H1 (cell line): ENCODE measurements around the gene LRRTM3. TPM values are rescaled to one million over a fixed set of nuclear protein-coding genes. Genes with fewer than 3 reads are reported as not detected.

Experiments
- CTCF ChIA-PET: fragments of 300-600 bp; sonication (Branson Sonifier 250); formaldehyde crosslinking; loops from one replicate; lab custom pipeline; 2021; ENCODE audit not compliant: partially characterized antibody; lab: Charles Lee
- POLR2A ChIA-PET: fragments of 300-600 bp; sonication (Branson Sonifier 250); formaldehyde crosslinking; loops from one replicate; lab custom pipeline; 2021; ENCODE audit warnings: inconsistent platforms; ENCODE audit not compliant: partially characterized antibody; lab: Charles Lee
- DNase-seq, 2 experiments: peaks; one replicate each; pipeline versions ENCODE4 v3.0.0 to v3.0.0-alpha.2; 2010 to 2022; ENCODE audit warnings: low spot score in 2 of 2, low read depth in 1 of 2, mixed read lengths in 1 of 2
- FAIRE-seq: peaks from 2 replicates; lab custom pipeline; 2011; peaks lifted over from hg19 to GRCh38; lab: Jason Lieb, UNC
- H2AFZ ChIP-seq: 2 replicates; pipeline ENCODE4 v1.8.1; 2012; ENCODE audit warnings: low read length, inconsistent platforms
- H2AK5ac ChIP-seq: 2 replicates; pipeline ENCODE4 v1.6.1; 2013; ENCODE audit warnings: low read depth, low read length
- H2BK120ac ChIP-seq: replicated peaks from 2 replicates; pipeline ENCODE3; 2013; ENCODE audit warnings: low read depth, low read length, inconsistent platforms
- H2BK12ac ChIP-seq: 2 replicates; pipeline ENCODE4 v1.6.1; 2013; ENCODE audit warnings: low read depth, low read length
- H2BK15ac ChIP-seq: 2 replicates; pipeline ENCODE4 v1.6.1; 2013; ENCODE audit warnings: low read length
- H2BK20ac ChIP-seq: 2 replicates; pipeline ENCODE4 v1.6.1; 2013; ENCODE audit warnings: low read length
- H2BK5ac ChIP-seq: 2 replicates; pipeline ENCODE4 v1.6.1; 2013; ENCODE audit warnings: low read depth, low read length
- H3K14ac ChIP-seq: 2 replicates; pipeline ENCODE4 v1.6.1; 2013; ENCODE audit warnings: inconsistent platforms; ENCODE audit not compliant: insufficient read length
- H3K18ac ChIP-seq: 2 replicates; pipeline ENCODE4 v1.6.1; 2013; ENCODE audit warnings: low read length; ENCODE audit errors: extremely low read depth
- H3K23ac ChIP-seq: 2 replicates; pipeline ENCODE4 v1.6.1; 2013; ENCODE audit warnings: inconsistent platforms; ENCODE audit not compliant: insufficient read length
- H3K23me2 ChIP-seq: 2 replicates; pipeline ENCODE4 v1.6.1; 2013; ENCODE audit warnings: low read depth, low read length
- H3K27ac ChIP-seq: 2 replicates; pipeline ENCODE4 v1.6.1; 2011; ENCODE audit warnings: low read depth, low read length, inconsistent platforms
- H3K27me3 ChIP-seq, 4 experiments: replicated peaks in 1 of 4; 1 replicate in 1 of 4; 2 replicates in 3 of 4; pipeline versions ENCODE4 v1.6.1 to v1.8.1; 2011 to 2013; ENCODE audit warnings: low read length in 3 of 4, mild to moderate bottlenecking in 3 of 4, inconsistent platforms in 2 of 4, mixed read lengths in 2 of 4, moderate library complexity in 1 of 4; ENCODE audit not compliant: control insufficient read depth in 3 of 4, insufficient read depth in 3 of 4; ENCODE audit errors: extremely low read depth in 1 of 4
- H3K36me3 ChIP-seq, 4 experiments: 2 replicates each; pipeline versions ENCODE4 v1.6.1 to v1.8.1; 2011 to 2013; ENCODE audit warnings: mild to moderate bottlenecking in 4 of 4, low read length in 3 of 4, moderate library complexity in 2 of 4, control low read depth in 1 of 4, inconsistent platforms in 1 of 4; ENCODE audit not compliant: insufficient read depth in 4 of 4, control insufficient read depth in 2 of 4
- H3K4ac ChIP-seq: replicated peaks from 2 replicates; pipeline ENCODE3; 2013; ENCODE audit warnings: low read length, low read depth, mixed read lengths, inconsistent platforms; ENCODE audit not compliant: insufficient read length
- H3K4me1 ChIP-seq, 4 experiments: replicated peaks in 1 of 4; 1 replicate in 1 of 4; 2 replicates in 3 of 4; pipeline versions ENCODE4 v1.6.1 to v1.8.1; 2011 to 2013; ENCODE audit warnings: low read length in 3 of 4, inconsistent platforms in 2 of 4, mixed read lengths in 1 of 4; ENCODE audit not compliant: insufficient read depth in 4 of 4, control insufficient read depth in 3 of 4
- H3K4me2 ChIP-seq, 2 experiments: 2 replicates each; pipeline versions ENCODE4 v1.6.1 to v1.8.1; 2011 to 2013; ENCODE audit warnings: low read depth in 2 of 2, low read length in 2 of 2, control low read depth in 1 of 2, inconsistent platforms in 1 of 2, mild to moderate bottlenecking in 1 of 2; ENCODE audit not compliant: insufficient read depth in 1 of 2
- H3K4me3 ChIP-seq, 4 experiments: fragments of 200-600, 300-600 bp in 1 of 4; sonication (generic), shearing (Covaris generic), sonication (Bioruptor Twin) in 1 of 4; 2 replicates each; pipeline versions ENCODE4 v1.5.1 to v1.8.1; 2011 to 2016; ENCODE audit warnings: low read length in 4 of 4, low read depth in 3 of 4, control low read depth in 2 of 4, inconsistent platforms in 2 of 4, mild to moderate bottlenecking in 2 of 4, mixed read lengths in 1 of 4, moderate library complexity in 1 of 4; ENCODE audit not compliant: insufficient read depth in 2 of 4; ENCODE audit errors: extremely low read depth in 1 of 4
- H3K56ac ChIP-seq: replicated peaks from 2 replicates; pipeline ENCODE3; 2013; ENCODE audit warnings: low read depth, mild to moderate bottlenecking, mixed read lengths, low read length, inconsistent platforms; ENCODE audit not compliant: insufficient read length
- H3K79me1 ChIP-seq: 2 replicates; pipeline ENCODE4 v1.6.1; 2013; ENCODE audit warnings: low read depth, low read length, control low read depth
- H3K79me2 ChIP-seq, 2 experiments: 2 replicates each; pipeline versions ENCODE4 v1.6.1 to v1.8.1; 2012 to 2013; ENCODE audit warnings: low read length in 2 of 2, mild to moderate bottlenecking in 2 of 2, inconsistent platforms in 1 of 2; ENCODE audit not compliant: insufficient read depth in 2 of 2, control insufficient read depth in 1 of 2
- H3K9ac ChIP-seq, 4 experiments: replicated peaks in 1 of 4; 1 replicate in 1 of 4; 2 replicates in 3 of 4; pipeline versions ENCODE4 v1.6.1 to v1.8.1; 2011 to 2013; ENCODE audit warnings: low read depth in 3 of 4, low read length in 3 of 4, control low read depth in 2 of 4, mild to moderate bottlenecking in 2 of 4, moderate library complexity in 2 of 4, inconsistent platforms in 1 of 4; ENCODE audit errors: extremely low read depth in 1 of 4
- H3K9me3 ChIP-seq, 2 experiments: 2 replicates each; pipeline versions ENCODE4 v1.6.1 to v1.8.1; 2012 to 2013; ENCODE audit warnings: mild to moderate bottlenecking in 2 of 2, moderate library complexity in 2 of 2, control low read depth in 1 of 2, inconsistent platforms in 1 of 2, low read depth in 1 of 2, low read length in 1 of 2, mixed read lengths in 1 of 2; ENCODE audit not compliant: insufficient read depth in 2 of 2
- H4K20me1 ChIP-seq, 2 experiments: replicated peaks in 1 of 2; 2 replicates each; pipeline versions ENCODE3 to v1.8.1; 2011 to 2013; ENCODE audit warnings: inconsistent platforms in 2 of 2, low read length in 2 of 2, mild to moderate bottlenecking in 1 of 2; ENCODE audit not compliant: insufficient read depth in 2 of 2, control insufficient read depth in 1 of 2
- H4K5ac ChIP-seq: 2 replicates; pipeline ENCODE4 v1.6.1; 2013; ENCODE audit warnings: low read length, low read depth, mixed read lengths, inconsistent platforms; ENCODE audit not compliant: insufficient read length
- H4K8ac ChIP-seq: 2 replicates; pipeline ENCODE4 v1.8.0; 2013; ENCODE audit warnings: mild to moderate bottlenecking, moderate library complexity, low read length, inconsistent platforms; ENCODE audit not compliant: insufficient read depth; ENCODE audit errors: extremely low read depth
- H4K91ac ChIP-seq: replicated peaks from 2 replicates; pipeline ENCODE3; 2013; ENCODE audit warnings: low read length, mixed read lengths, inconsistent platforms; ENCODE audit not compliant: insufficient read length
- BCL11A ChIP-seq, 2 experiments: IDR thresholded peaks; one replicate each; pipeline ENCODE4 v1.6.1; 2011; ENCODE audit warnings: low read depth in 2 of 2, low read length in 2 of 2, mild to moderate bottlenecking in 2 of 2
- BRCA1 ChIP-seq: IDR thresholded peaks from 2 replicates; pipeline ENCODE4 v1.6.1; 2012; ENCODE audit warnings: low read depth, low read length, improper control_type of control experiment
- CHD1 ChIP-seq: IDR thresholded peaks from 2 replicates; pipeline ENCODE4 v1.6.1; 2012; ENCODE audit warnings: low read depth, low read length, improper control_type of control experiment
- CHD2 ChIP-seq: IDR thresholded peaks from 2 replicates; pipeline ENCODE4 v1.6.1; 2012; ENCODE audit warnings: low read length, improper control_type of control experiment
- CTBP2 ChIP-seq: IDR thresholded peaks from 2 replicates; pipeline ENCODE4 v1.7.0; 2011; ENCODE audit warnings: borderline replicate concordance, mild to moderate bottlenecking, moderate library complexity, mixed read lengths, low read length; ENCODE audit not compliant: insufficient read depth, insufficient read length
- GABPA ChIP-seq: IDR thresholded peaks from 2 replicates; pipeline ENCODE4 v1.6.1; 2011; ENCODE audit warnings: mild to moderate bottlenecking, low read length, moderate library complexity, borderline replicate concordance; ENCODE audit not compliant: insufficient read depth
- JUN ChIP-seq: IDR thresholded peaks from 2 replicates; pipeline ENCODE4 v1.6.1; 2011; ENCODE audit warnings: low read depth, mild to moderate bottlenecking, improper control_type of control experiment, low read length
- MAFK ChIP-seq: IDR thresholded peaks from 2 replicates; pipeline ENCODE4 v1.6.1; 2012; ENCODE audit warnings: low read depth, mild to moderate bottlenecking, improper control_type of control experiment, low read length
- RAD21 ChIP-seq, 2 experiments: IDR thresholded peaks in 1 of 2; conservative IDR thresholded peaks in 1 of 2; 2 replicates each; pipeline ENCODE4 v1.6.1; 2011; ENCODE audit warnings: low read depth in 2 of 2, low read length in 2 of 2, improper control_type of control experiment in 1 of 2, inconsistent platforms in 1 of 2, mild to moderate bottlenecking in 1 of 2, moderate library complexity in 1 of 2
- RNF2 ChIP-seq: fragments of 200-900, 300-1000 bp; sonication (generic); IDR thresholded peaks from 2 replicates; pipeline ENCODE4 v1.7.1; 2016; ENCODE audit warnings: borderline replicate concordance, low read depth, mild to moderate bottlenecking, antibody characterized with exemption, low read length; ENCODE audit not compliant: poor library complexity, severe bottlenecking; ENCODE audit errors: missing control alignments
- SAP30 ChIP-seq: fragments of 300-600 bp; sonication (generic); IDR thresholded peaks from 2 replicates; pipeline ENCODE4 v1.7.1; 2012; ENCODE audit warnings: low read length, moderate library complexity, mild to moderate bottlenecking, inconsistent platforms; ENCODE audit not compliant: insufficient read depth, insufficient replicate concordance
- SIN3A ChIP-seq, 2 experiments: IDR thresholded peaks in 1 of 2; conservative IDR thresholded peaks in 1 of 2; 2 replicates each; pipeline ENCODE4 v1.6.1; 2011 to 2012; ENCODE audit warnings: low read length in 2 of 2, improper control_type of control experiment in 1 of 2, low read depth in 1 of 2, mild to moderate bottlenecking in 1 of 2
- SP2 ChIP-seq: IDR thresholded peaks from 2 replicates; pipeline ENCODE4 v1.6.1; 2012; ENCODE audit warnings: mild to moderate bottlenecking, low read length, inconsistent platforms
- WGBS, 2 experiments: shearing (Covaris generic) in 1 of 2; methylation state at CpG; one replicate each; pipeline versions ENCODE4 v1.1.6 to v1.1.7; 2013 to 2015; ENCODE audit warnings: low lambda C conversion rate in 2 of 2, mixed read lengths in 2 of 2, inconsistent platforms in 1 of 2, low coverage in 1 of 2, missing lambda C conversion rate in 1 of 2; ENCODE audit not compliant: insufficient replicate concordance in 2 of 2, insufficient coverage in 1 of 2, insufficient read length in 1 of 2; ENCODE audit errors: extremely low coverage in 1 of 2, missing lambda C conversion rate in 1 of 2; 5-methylcytosine and 5-hydroxymethylcytosine counted together
- polyA plus RNA-seq, 7 experiments: library from polyadenylated mRNA; depleted of rRNA in 3 of 7; stranded (reverse) in 5 of 7; unstranded in 2 of 7; fragments of >200 nt in 5 of 7; fragments of 200-250 nt in 2 of 7; gene quantifications; 1 replicate in 5 of 7; 2 replicates in 1 of 7; 4 replicates in 1 of 7; pipeline versions ENCODE4 v1.2.1 to v1.2.3, GENCODE V29; 2011 to 2013; ENCODE audit warnings: missing spikeins in 2 of 7, mixed read lengths in 2 of 7
- total RNA-seq: library from RNA; stranded (reverse); fragmentation: NEBNext Ultra II Directional; extraction: Animal tissue kit (Norgen Biotek cat#: 25700); gene quantifications from 2 replicates; pipeline ENCODE4 v1.2.1, GENCODE V29; 2021

LRRTM3 gene
- total and polyA plus RNA-seq, 2 of the 8 experiments (the other 6 are each of a cell fraction or from before 2014, with no cell fraction given): 0.33 to 0.48 TPM

DNA sequence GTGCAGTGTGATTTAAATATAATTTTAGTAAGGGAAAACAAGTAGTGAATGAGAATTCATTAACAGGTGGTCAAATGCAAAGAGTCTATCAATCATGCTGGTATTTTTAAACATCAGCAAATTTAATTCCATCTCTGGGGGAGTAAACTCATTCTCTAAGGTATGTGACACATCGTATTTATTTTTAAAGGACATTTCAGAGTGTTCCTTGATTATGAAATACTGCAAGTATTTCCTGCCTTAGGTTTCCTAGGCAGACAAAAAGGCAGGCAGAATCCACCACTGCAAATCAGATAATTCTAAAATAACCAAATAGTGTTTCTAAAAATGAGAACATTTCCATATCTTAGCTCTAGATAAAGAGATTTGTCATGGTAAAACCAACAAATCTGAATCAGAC, 193.8 kb downstream of the LRRTM3 start:
- POLR2A ChIA-PET: no interaction called here
- H4K5ac ChIP-seq: no peak overlapping the region
- H2BK12ac ChIP-seq: no peak overlapping the region
- no peak overlapping the region for H3K4me3 ChIP-seq
- H3K9me3 ChIP-seq: no peaks in the 10 kb centered on the region
- no peak overlapping the region for H4K8ac ChIP-seq
- no peak overlapping the region for H4K91ac ChIP-seq
- H3K79me2 ChIP-seq: no peaks in the 10 kb centered on the region
- H2AFZ ChIP-seq: no peak overlapping the region
- H3K36me3 ChIP-seq: no peaks in the 10 kb centered on the region
- H2BK5ac ChIP-seq: no peak overlapping the region
- H3K27me3 ChIP-seq: no peaks in the 10 kb centered on the region
- H2BK15ac ChIP-seq: no peak overlapping the region
- no peak overlapping the region for H3K14ac ChIP-seq
- H3K4me1 ChIP-seq: no peaks in the 10 kb centered on the region
- CTCF ChIA-PET: no interaction called here
- DNase-seq (no peak), FAIRE-seq (no peak)
- H2AK5ac ChIP-seq: no peak overlapping the region
- no peak overlapping the region for H3K18ac ChIP-seq
- no peak overlapping the region for H3K23ac ChIP-seq
- no peak overlapping the region for H3K4ac ChIP-seq
- no peaks in the 10 kb centered on the region; the same call in 1 of the 2 replicates for H3K23me2 ChIP-seq
- no peak overlapping the region for H3K4me2 ChIP-seq
- H2BK120ac ChIP-seq: no peak overlapping the region
- H3K27ac ChIP-seq: no peak overlapping the region
- H3K79me1 ChIP-seq: no peaks in the 10 kb centered on the region
- no peak overlapping the region for H3K56ac ChIP-seq
- 76% methylated on average over 1 of the region's 1 CpG; no CpG with 5 or more reads in 1 of the 2 experiments for WGBS, 2 experiments
- no peaks in the 10 kb centered on the region for H4K20me1 ChIP-seq
- H2BK20ac ChIP-seq: no peak overlapping the region
- peak overlapping the region in 1 of 4 experiments; percentile 34; a peak in 1 of 7 replicates for H3K9ac ChIP-seq
- no peak for TF ChIP-seq SP2
- TF ChIP-seq BCL11A (IDR thresholded peaks at IDR 0.05; ENCODE audit: low read depth in 2 of 2, low read length in 2 of 2): no peak
- no peak for TF ChIP-seq CTBP2
- no peak for TF ChIP-seq CHD1
- no peak for TF ChIP-seq CHD2
- TF ChIP-seq MAFK: no peak
- TF ChIP-seq SIN3A (conservative IDR thresholded peaks at IDR 0.05 in 1 of 2, IDR thresholded peaks at IDR 0.05 in 1 of 2; ENCODE audit: low read depth in 1 of 2, low read length in 2 of 2): no peak
- TF ChIP-seq SAP30: no peak
- no peak for TF ChIP-seq RNF2
- TF ChIP-seq GABPA: no peak
- no peak for TF ChIP-seq RAD21 (IDR thresholded peaks at IDR 0.05 in 1 of 2, conservative IDR thresholded peaks at IDR 0.05 in 1 of 2; ENCODE audit: low read depth in 2 of 2, low read length in 2 of 2)
- no peak for TF ChIP-seq JUN
- TF ChIP-seq BRCA1: no peak
